Spleen (tissue), 7 donors: ENCODE measurements around the gene ATG5.

ENCODE experiments used
- POLR2A ChIP-seq, 3 donors: fragments of 450-650 bp; IDR thresholded peaks; one replicate each; pipeline ENCODE4 v1.5.1; 2017; ENCODE audit warnings: antibody characterized with exemption in 3 of 3, mild to moderate bottlenecking in 1 of 3
- POLR2AphosphoS5 ChIP-seq, 3 donors: sonication (generic); formaldehyde crosslinking; IDR thresholded peaks; one replicate each; pipeline ENCODE4 v1.5.1; 2017; ENCODE audit warnings: antibody characterized with exemption in 3 of 3
- TF ChIP-seq, protein P1 (sequence below), 11 experiments: fragments of 200-600 bp in 7 of 11; fragments of 450-650 bp in 4 of 11; sonication (generic) in 4 of 11; IDR thresholded peaks in 8 of 11; conservative IDR thresholded peaks in 3 of 11; 1 replicate in 7 of 11; 2 replicates in 4 of 11; pipeline versions ENCODE4 v1.4.0 to v1.8.0; 2016 to 2021; ENCODE audit warnings: antibody characterized with exemption in 11 of 11, inconsistent platforms in 4 of 11, mild to moderate bottlenecking in 1 of 11
- donor health status: DM: no; HTN: no; CAD: no; lungs with moderate emphysema.
- donor health status: DM: no; HTN: no; CAD: no.
- donor health status: DM: no; HTN: no; CAD: no.

DNA sequence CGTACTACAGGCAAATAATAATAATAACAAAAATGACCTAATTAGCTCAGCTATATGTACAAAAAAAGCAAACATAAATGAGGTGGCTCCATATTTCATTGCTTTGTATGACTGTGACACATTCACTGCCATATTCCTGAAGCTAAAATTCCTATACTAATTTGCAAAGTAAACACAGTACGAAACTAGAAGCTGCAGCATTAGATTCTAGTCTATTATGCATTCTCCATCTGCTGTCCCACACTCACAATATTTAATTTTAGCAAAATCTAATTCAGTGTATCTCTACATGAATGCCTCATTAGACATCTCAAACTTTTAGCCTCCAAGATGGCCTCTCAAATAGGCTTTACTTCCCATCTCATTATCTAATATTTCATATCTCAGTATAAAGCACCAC, 55.1 kb downstream of the ATG5 start:
- TF ChIP-seq, protein P1, sequence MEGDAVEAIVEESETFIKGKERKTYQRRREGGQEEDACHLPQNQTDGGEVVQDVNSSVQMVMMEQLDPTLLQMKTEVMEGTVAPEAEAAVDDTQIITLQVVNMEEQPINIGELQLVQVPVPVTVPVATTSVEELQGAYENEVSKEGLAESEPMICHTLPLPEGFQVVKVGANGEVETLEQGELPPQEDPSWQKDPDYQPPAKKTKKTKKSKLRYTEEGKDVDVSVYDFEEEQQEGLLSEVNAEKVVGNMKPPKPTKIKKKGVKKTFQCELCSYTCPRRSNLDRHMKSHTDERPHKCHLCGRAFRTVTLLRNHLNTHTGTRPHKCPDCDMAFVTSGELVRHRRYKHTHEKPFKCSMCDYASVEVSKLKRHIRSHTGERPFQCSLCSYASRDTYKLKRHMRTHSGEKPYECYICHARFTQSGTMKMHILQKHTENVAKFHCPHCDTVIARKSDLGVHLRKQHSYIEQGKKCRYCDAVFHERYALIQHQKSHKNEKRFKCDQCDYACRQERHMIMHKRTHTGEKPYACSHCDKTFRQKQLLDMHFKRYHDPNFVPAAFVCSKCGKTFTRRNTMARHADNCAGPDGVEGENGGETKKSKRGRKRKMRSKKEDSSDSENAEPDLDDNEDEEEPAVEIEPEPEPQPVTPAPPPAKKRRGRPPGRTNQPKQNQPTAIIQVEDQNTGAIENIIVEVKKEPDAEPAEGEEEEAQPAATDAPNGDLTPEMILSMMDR (IDR thresholded peaks at IDR 0.05 in 8 of 11, conservative IDR thresholded peaks at IDR 0.05 in 3 of 11), result no peak
- TF ChIP-seq POLR2AphosphoS5 (IDR thresholded peaks at IDR 0.05) (no peak), POLR2A (IDR thresholded peaks at IDR 0.05) (no peak)
